SK-N-SH (cell line): ENCODE measurements around the gene ABHD10. TPM values are rescaled to one million over a fixed set of nuclear protein-coding genes. Genes with fewer than 3 reads are reported as not detected.

Experiments
- CTCF ChIA-PET: fragments of 300-600, 350-600 bp; formaldehyde crosslinking; extraction: SDS; loops from one replicate; lab custom pipeline; 2021; lab: Yijun Ruan, JAX
- POLR2A ChIA-PET: fragments of 350-600 bp; sonication (Branson Sonifier 250); formaldehyde crosslinking; extraction: SDS; loops from one replicate; lab custom pipeline; 2020; ENCODE audit warnings: antibody characterized with exemption, inconsistent platforms; lab: Yijun Ruan, JAX
- DNase-seq: peaks from one replicate; pipeline ENCODE4 v3.0.0; 2012
- H2AFZ ChIP-seq: fragments of 200-600 bp; sonication (generic); 2 replicates; pipeline ENCODE4 v1.8.1; 2016; ENCODE audit warnings: antibody characterized with exemption, mild to moderate bottlenecking, low read depth
- H3F3A ChIP-seq: fragments of 200-600 bp; sonication (generic); replicated peaks from 2 replicates; pipeline ENCODE3; 2016; ENCODE audit warnings: antibody characterized with exemption, mild to moderate bottlenecking; ENCODE audit not compliant: insufficient read depth
- H3K27ac ChIP-seq, 2 experiments: fragments of 200-500 bp in 1 of 2; fragments of 200-600 bp in 1 of 2; sonication (Bioruptor generic) in 1 of 2; sonication (generic), shearing (Covaris generic) in 1 of 2; 2 replicates each; pipeline versions ENCODE4 v1.5.1 to v1.6.1; 2014 to 2016; ENCODE audit warnings: low read depth in 2 of 2, inconsistent platforms in 1 of 2, low read length in 1 of 2, mild to moderate bottlenecking in 1 of 2, mixed read lengths in 1 of 2
- H3K27me3 ChIP-seq: fragments of 200-600 bp; sonication (generic), shearing (Covaris generic); 2 replicates; pipeline ENCODE4 v1.6.1; 2016; ENCODE audit warnings: mixed run types; ENCODE audit not compliant: insufficient read depth
- H3K36me3 ChIP-seq, 2 experiments: fragments of 200-500 bp in 1 of 2; fragments of 200-600 bp in 1 of 2; sonication (Bioruptor generic) in 1 of 2; sonication (generic) in 1 of 2; replicated peaks in 1 of 2; 2 replicates each; pipeline versions ENCODE3 to v1.5.1; 2014 to 2016; ENCODE audit warnings: low read length in 1 of 2, mild to moderate bottlenecking in 1 of 2; ENCODE audit not compliant: insufficient read depth in 2 of 2, control insufficient read depth in 1 of 2
- H3K4me1 ChIP-seq, 2 experiments: fragments of 200-500 bp in 1 of 2; fragments of 200-600 bp in 1 of 2; sonication (Bioruptor generic) in 1 of 2; sonication (generic), shearing (Covaris generic) in 1 of 2; 2 replicates each; pipeline versions ENCODE4 v1.5.1 to v1.6.1; 2014 to 2016; ENCODE audit warnings: low read depth in 1 of 2, low read length in 1 of 2, mixed run types in 1 of 2; ENCODE audit not compliant: insufficient read depth in 2 of 2, control insufficient read depth in 1 of 2
- H3K4me2 ChIP-seq: fragments of 200-600 bp; sonication (generic), shearing (Covaris generic); 2 replicates; pipeline ENCODE4 v1.6.1; 2017; ENCODE audit warnings: mixed run types
- H3K4me3 ChIP-seq, 2 experiments: fragments of 200-500 bp in 1 of 2; fragments of 200-600 bp in 1 of 2; sonication (Bioruptor generic) in 1 of 2; sonication (generic), shearing (Covaris generic) in 1 of 2; 2 replicates each; pipeline versions ENCODE4 v1.5.1 to v1.8.1; 2014 to 2016; ENCODE audit warnings: low read depth in 2 of 2, inconsistent platforms in 1 of 2, low read length in 1 of 2, mild to moderate bottlenecking in 1 of 2, mixed read lengths in 1 of 2, moderate library complexity in 1 of 2
- H3K79me2 ChIP-seq: fragments of 200-600 bp; sonication (generic); 2 replicates; pipeline ENCODE4 v1.8.1; 2017; ENCODE audit warnings: mild to moderate bottlenecking; ENCODE audit not compliant: insufficient read depth
- H3K9ac ChIP-seq: fragments of 200-600 bp; sonication (generic); 2 replicates; pipeline ENCODE4 v1.6.1; 2017; ENCODE audit warnings: mixed run types
- H3K9me2 ChIP-seq: fragments of 200-600 bp; sonication (generic); 2 replicates; pipeline ENCODE4 v1.6.1; 2017; ENCODE audit warnings: mixed run types
- H3K9me3 ChIP-seq: fragments of 200-600 bp; sonication (generic); 2 replicates; pipeline ENCODE4 v1.6.1; 2017; ENCODE audit warnings: mixed run types, mild to moderate bottlenecking, moderate library complexity
- H4K20me1 ChIP-seq: fragments of 200-600 bp; sonication (generic); 2 replicates; pipeline ENCODE4 v1.6.1; 2017; ENCODE audit warnings: mild to moderate bottlenecking, mixed run types; ENCODE audit not compliant: insufficient read depth
- CTCF ChIP-seq: fragments of 200-600 bp; sonication (generic); IDR thresholded peaks from 2 replicates; pipeline ENCODE4 v1.6.1; 2017; ENCODE audit warnings: antibody characterized with exemption, mild to moderate bottlenecking, moderate library complexity
- ELF1 ChIP-seq: IDR thresholded peaks from 2 replicates; pipeline ENCODE4 v1.4.0; 2012
- EP300 ChIP-seq, 2 experiments: IDR thresholded peaks; 2 replicates each; pipeline versions ENCODE4 v1.4.0 to v1.6.1; 2012; ENCODE audit warnings: borderline replicate concordance in 1 of 2, low read depth in 1 of 2, low read length in 1 of 2
- FOSL2 ChIP-seq: IDR thresholded peaks from 2 replicates; pipeline ENCODE4 v1.4.0; 2012; ENCODE audit warnings: low read depth, mild to moderate bottlenecking, moderate library complexity, borderline replicate concordance
- FOXJ3 ChIP-seq: sonication (generic); formaldehyde crosslinking; IDR thresholded peaks from 2 replicates; pipeline ENCODE4 v1.5.1; 2020; ENCODE audit warnings: mild to moderate bottlenecking, missing genetic modification reagents
- GATA2 ChIP-seq: sonication (generic); formaldehyde crosslinking; IDR thresholded peaks from 2 replicates; pipeline ENCODE4 v1.5.0; 2020; ENCODE audit warnings: mild to moderate bottlenecking, missing genetic modification reagents
- IRF3 ChIP-seq: fragments of 150-350 bp; IDR thresholded peaks from 2 replicates; pipeline ENCODE4 v1.6.1; 2016; ENCODE audit warnings: mild to moderate bottlenecking, low read depth, low read length
- JUND ChIP-seq: IDR thresholded peaks from 2 replicates; pipeline ENCODE4 v1.4.0; 2012
- REST ChIP-seq: IDR thresholded peaks from 2 replicates; pipeline ENCODE4 v1.6.1; 2012; ENCODE audit warnings: mild to moderate bottlenecking, low read depth, low read length, moderate library complexity
- SMC3 ChIP-seq: IDR thresholded peaks from 2 replicates; pipeline ENCODE4 v1.6.1; 2012; ENCODE audit warnings: low read depth, low read length, improper control_type of control experiment
- TAF1 ChIP-seq: IDR thresholded peaks from 2 replicates; pipeline ENCODE4 v1.6.1; 2012; ENCODE audit warnings: low read depth, mild to moderate bottlenecking, low read length, moderate library complexity, borderline replicate concordance
- USF1 ChIP-seq: IDR thresholded peaks from 2 replicates; pipeline ENCODE4 v1.4.0; 2012; ENCODE audit warnings: low read depth, borderline replicate concordance
- USF2 ChIP-seq: fragments of 150-350 bp; IDR thresholded peaks from 2 replicates; pipeline ENCODE4 v1.6.1; 2017; ENCODE audit warnings: antibody characterized with exemption, low read length, low read depth, borderline replicate concordance
- whole genome bisulfite sequencing: methylation state at CpG from one replicate; pipeline ENCODE4 v1.1.6; 2017; ENCODE audit warnings: low lambda C conversion rate; 5-methylcytosine and 5-hydroxymethylcytosine counted together
- polyA plus RNA-seq, 3 experiments: library from polyadenylated mRNA; depleted of rRNA; stranded (reverse); fragments of >200 nt; gene quantifications; 2 replicates each; pipeline ENCODE4 v1.2.3, GENCODE V29; 2012

ABHD10 gene
- polyA plus RNA-seq, 1 of the 3 experiments (the other 2 are of a cell fraction) = 14.8 TPM

- peaks cover 0 to 8% of the 10 kb centered on the region in 2 experiments for H3K36me3 ChIP-seq
- H3K4me2 ChIP-seq = peak overlapping the region; percentile 43; the same call in 1 of the 2 replicates
- no peaks in the 10 kb centered on the region for H3K9me2 ChIP-seq
- H3K27me3 ChIP-seq = no peaks in the 10 kb centered on the region
- no peaks in the 10 kb centered on the region for H3K79me2 ChIP-seq
- no peak overlapping the region for H3K27ac ChIP-seq
- TF ChIP-seq JUND (0 out of 2 replicates have a peak, but pooled peaks have one; percentile 22), FOSL2 (peak; percentile 75), GATA2 (CRISPR knock-in tag) (no peak), EP300 (IDR thresholded peaks at IDR 0.05; ENCODE audit: borderline replicate concordance in 1 of 2, low read depth in 1 of 2, low read length in 1 of 2) (peak in 1 of 2 experiments; percentile 7; a peak in 1 of 4 replicates)
- TF ChIP-seq, all 33 proteins: peak for 3
- WGBS = 67% methylated on average over 8 of the region's 8 CpGs
- H3K9ac ChIP-seq = no peak overlapping the region
- ChIA-PET POLR2A (no interaction called here), CTCF (interaction anchor here (0.6 to 14.5 kb wide), 6 partner anchors 9 to 41 kb away, joined by 3 to 165 read pairs (median 4); partner anchors contain the start of gene ABHD10)
- no peak overlapping the region for H3K4me3 ChIP-seq
- DNase-seq = no peak
- peaks cover 14 to 34% of the 10 kb centered on the region in 2 experiments; a peak in 3 of 4 replicates for H3K4me1 ChIP-seq
- H4K20me1 ChIP-seq = no peaks in the 10 kb centered on the region
- H2AFZ ChIP-seq = no peak overlapping the region
- H3F3A ChIP-seq = no peaks in the 10 kb centered on the region
- no peaks in the 10 kb centered on the region for H3K9me3 ChIP-seq
Measured at GRCh38 chr3:112002096-112002971, 23.5 kb downstream of the ABHD10 start.

- POLR2A ChIA-PET = interaction anchor here (0.8 to 1.3 kb wide), 2 partner anchors 10 to 11 kb away, joined by 3 read pairs; no protein-coding TSS in a partner anchor
- CTCF ChIA-PET = interaction anchor here (0.6 to 14.5 kb wide), 8 partner anchors 9 to 320 kb away, joined by 3 to 165 read pairs (median 3); partner anchors contain the start of gene ABHD10
- TF ChIP-seq FOXJ3 (CRISPR knock-in tag) = no peak
- no peak for TF ChIP-seq USF1
- no peak for TF ChIP-seq CTCF
- TF ChIP-seq IRF3 = no peak
- TF ChIP-seq EP300 (IDR thresholded peaks at IDR 0.05; ENCODE audit: borderline replicate concordance in 1 of 2, low read depth in 1 of 2, low read length in 1 of 2) = no peak
- no peak for TF ChIP-seq REST
- TF ChIP-seq ELF1 = no peak
- TF ChIP-seq SMC3 = no peak
- no peak for TF ChIP-seq USF2
- no peak for TF ChIP-seq TAF1
Measured at GRCh38 chr3:112003321-112004080, 24.7 kb downstream of the ABHD10 start.

More at GRCh38 chr3:112003321-112004080, 24.7 kb downstream of the ABHD10 start:
- 100% methylated on average over 4 of the region's 4 CpGs for WGBS
- no peaks in the 10 kb centered on the region for H3K27me3 ChIP-seq
- no peak overlapping the region for H3K4me3 ChIP-seq
- DNase-seq = no peak
- no peaks in the 10 kb centered on the region for H3K9me3 ChIP-seq
- H2AFZ ChIP-seq = no peak overlapping the region
- H3K79me2 ChIP-seq = no peaks in the 10 kb centered on the region
- no peaks in the 10 kb centered on the region for H4K20me1 ChIP-seq
- no peaks in the 10 kb centered on the region for H3F3A ChIP-seq
- H3K27ac ChIP-seq = no peak overlapping the region
- no peak overlapping the region for H3K4me2 ChIP-seq
- peaks cover 26 to 36% of the 10 kb centered on the region in 2 experiments; a peak in 3 of 4 replicates for H3K4me1 ChIP-seq
- no peak overlapping the region for H3K9ac ChIP-seq
- H3K36me3 ChIP-seq = peaks cover 0 to 8% of the 10 kb centered on the region in 2 experiments
- H3K9me2 ChIP-seq = no peaks in the 10 kb centered on the region
